Stimulated activated CD8-positive, alpha-beta memory T cell treated with anti-CD3 and anti-CD28 coated beads, Interleukin-7, amount 100 ng/mL, for 24 hours (primary cell): ENCODE results near the gene PAFAH1B1.
"Not testable (repeated sequence)": the region's sequence is repeated elsewhere in the genome, so short reads cannot be mapped to it uniquely, and the experiment has no call there.

ENCODE experiments used
- DNase-seq: peaks from one replicate; pipeline ENCODE4 v3.0.0-alpha.2; 2020; ENCODE audit warnings: low read depth

The PAFAH1B1 gene

GRCh38 chr17:2635675-2636074 lies 42.2 kb downstream of the PAFAH1B1 start:
- no peak for DNase-seq

GRCh38 chr17:2636169-2636930 lies 42.9 kb downstream of the PAFAH1B1 start:
- no peak for DNase-seq

GRCh38 chr17:2637422-2637821 lies 44.0 kb downstream of the PAFAH1B1 start:
- no peak for DNase-seq

- DNase-seq, result no peak
Measured at GRCh38 chr17:2644971-2645370, 51.5 kb downstream of the PAFAH1B1 start.

- DNase-seq, result no peak
Measured at GRCh38 chr17:2647957-2648356, 54.5 kb downstream of the PAFAH1B1 start.

GRCh38 chr17:2649191-2649590 lies 55.7 kb downstream of the PAFAH1B1 start:
- no peak for DNase-seq

- not testable (repeated sequence) for DNase-seq
Measured at GRCh38 chr17:2652911-2653310, 59.5 kb downstream of the PAFAH1B1 start.

- DNase-seq, result no peak
Measured at GRCh38 chr17:2655546-2655945, 62.1 kb downstream of the PAFAH1B1 start.

- DNase-seq, result no peak
Measured at GRCh38 chr17:2656283-2656682, 62.8 kb downstream of the PAFAH1B1 start.

GRCh38 chr17:2659337-2659736 lies 65.9 kb downstream of the PAFAH1B1 start:
- not testable (repeated sequence) for DNase-seq

- DNase-seq, result not testable (repeated sequence)
Measured at GRCh38 chr17:2660410-2660809, 67.0 kb downstream of the PAFAH1B1 start.

GRCh38 chr17:2672026-2672425 lies 78.6 kb downstream of the PAFAH1B1 start:
- no peak for DNase-seq

- not testable (repeated sequence) for DNase-seq
Measured at GRCh38 chr17:2679247-2679646, 85.8 kb downstream of the PAFAH1B1 start.

- DNase-seq, result no peak
Measured at GRCh38 chr17:2680961-2681360, 87.5 kb downstream of the PAFAH1B1 start.

GRCh38 chr17:2681650-2682049 lies 88.2 kb downstream of the PAFAH1B1 start:
- no peak for DNase-seq

- no peak for DNase-seq
Measured at GRCh38 chr17:2682176-2682938, 88.9 kb downstream of the PAFAH1B1 start.

- DNase-seq, result no peak
Measured at GRCh38 chr17:2683912-2684311, 90.5 kb downstream of the PAFAH1B1 start.

GRCh38 chr17:2684549-2684948 lies 91.1 kb downstream of the PAFAH1B1 start:
- no peak for DNase-seq

- no peak for DNase-seq
Measured at GRCh38 chr17:2685696-2686095, 92.2 kb downstream of the PAFAH1B1 start.

- DNase-seq, result no peak
Measured at GRCh38 chr17:2687074-2687418, 93.6 kb downstream of the PAFAH1B1 start.

GRCh38 chr17:2688351-2689342 lies 95.2 kb downstream of the PAFAH1B1 start:
- DNase-seq, result no peak
